Neural progenitor cell (in vitro differentiated cells): ENCODE measurements around the gene TEX2. TPM values are rescaled to one million over a fixed set of nuclear protein-coding genes. Genes with fewer than 3 reads are reported as not detected.

ENCODE experiments used
- DNase-seq: peaks from one replicate; pipeline ENCODE4 v3.0.0-alpha.2; 2016; ENCODE audit warnings: low spot score
- H2AFZ ChIP-seq: fragments of 200-600 bp; sonication (generic); replicated peaks from 2 replicates; pipeline ENCODE4 v1.6.1; 2016; ENCODE audit warnings: antibody characterized with exemption
- H3F3A ChIP-seq: fragments of 200-600 bp; sonication (generic); 2 replicates; pipeline ENCODE4 v1.6.1; 2016; ENCODE audit warnings: antibody characterized with exemption, low read depth
- H3K27ac ChIP-seq: fragments of 200-600 bp; sonication (generic); 2 replicates; pipeline ENCODE4 v1.5.1; 2016; ENCODE audit warnings: mild to moderate bottlenecking
- H3K27me3 ChIP-seq: fragments of 200-600 bp; sonication (generic); 2 replicates; pipeline ENCODE4 v1.6.1; 2016; ENCODE audit warnings: mild to moderate bottlenecking, moderate library complexity
- H3K36me3 ChIP-seq: fragments of 200-600 bp; sonication (generic); 2 replicates; pipeline ENCODE4 v1.5.1; 2016
- H3K4me1 ChIP-seq: fragments of 200-600 bp; sonication (generic); 2 replicates; pipeline ENCODE4 v1.6.1; 2016; ENCODE audit warnings: mixed run types
- H3K4me2 ChIP-seq: fragments of 200-600 bp; sonication (generic); 2 replicates; pipeline ENCODE4 v1.6.1; 2016
- H3K4me3 ChIP-seq: fragments of 200-600 bp; sonication (generic); 2 replicates; pipeline ENCODE4 v1.5.1; 2016
- H3K79me2 ChIP-seq: fragments of 200-600 bp; sonication (generic); 2 replicates; pipeline ENCODE4 v1.6.1; 2016; ENCODE audit warnings: low read depth
- H3K9ac ChIP-seq: fragments of 200-600 bp; sonication (generic); 2 replicates; pipeline ENCODE4 v1.6.1; 2016
- H3K9me3 ChIP-seq: fragments of 200-600 bp; sonication (generic); 2 replicates; pipeline ENCODE4 v1.5.1; 2016; ENCODE audit warnings: low read depth
- H4K20me1 ChIP-seq: fragments of 200-600 bp; sonication (generic); 2 replicates; pipeline ENCODE4 v1.6.1; 2016; ENCODE audit warnings: low read depth
- H3K27ac Mint-ChIP-seq: 3 replicates; pipeline ENCODE4 v1.8.0; 2021; ENCODE audit warnings: mixed read lengths
- H3K27me3 Mint-ChIP-seq: 2 replicates; pipeline ENCODE4 v1.8.0; 2022; ENCODE audit warnings: low read depth, mild to moderate bottlenecking, inconsistent platforms, moderate library complexity, mixed read lengths; ENCODE audit not compliant: insufficient read depth
- H3K36me3 Mint-ChIP-seq: 3 replicates; pipeline ENCODE4 v1.8.0; 2021; ENCODE audit warnings: mixed read lengths
- H3K4me1 Mint-ChIP-seq: 3 replicates; pipeline ENCODE4 v1.8.0; 2021; ENCODE audit warnings: mixed read lengths
- H3K4me3 Mint-ChIP-seq: 3 replicates; pipeline ENCODE4 v1.8.0; 2021; ENCODE audit warnings: mild to moderate bottlenecking, moderate library complexity, mixed read lengths
- H3K9me3 Mint-ChIP-seq: 3 replicates; pipeline ENCODE4 v1.8.0; 2020; ENCODE audit warnings: mixed read lengths
- CTCF ChIP-seq: fragments of 200-600 bp; sonication (generic); IDR thresholded peaks from 2 replicates; pipeline ENCODE4 v1.5.1; 2017; ENCODE audit warnings: antibody characterized with exemption, mild to moderate bottlenecking
- EZH2 ChIP-seq: fragments of 200-600 bp; sonication (generic); IDR thresholded peaks from 2 replicates; pipeline ENCODE4 v1.6.1; 2017; ENCODE audit warnings: antibody characterized with exemption, mild to moderate bottlenecking, moderate library complexity
- EZH2phosphoT487 ChIP-seq: fragments of 200-600 bp; sonication (generic); IDR thresholded peaks from 2 replicates; pipeline ENCODE4 v1.6.1; 2017; ENCODE audit warnings: antibody characterized with exemption
- total RNA-seq: library from RNA; depleted of rRNA; stranded (reverse); fragments of >200 nt; gene quantifications from 2 replicates; pipeline ENCODE4 v1.2.3, GENCODE V29; 2015; ENCODE audit warnings: low replicate concordance

The TEX2 gene
- total RNA-seq, 1 donor from 2014 or later: 10.6 TPM

- H3K36me3 ChIP-seq: no peaks in the 10 kb centered on the region
- Mint-ChIP-seq H3K9me3 (no peaks in the 10 kb centered on the region), H3K4me1 (peaks cover 19% of the 10 kb centered on the region), H3K27me3 (no peaks in the 10 kb centered on the region), H3K36me3 (no peaks in the 10 kb centered on the region), H3K4me3 (no peak overlapping the region), H3K27ac (no peak overlapping the region)
- H3K4me3 ChIP-seq: no peak overlapping the region
- H3K4me1 ChIP-seq: peaks cover 28% of the 10 kb centered on the region
- H3K9me3 ChIP-seq: no peaks in the 10 kb centered on the region
- H3K27me3 ChIP-seq: no peaks in the 10 kb centered on the region
- TF ChIP-seq EZH2phosphoT487: no peak
- TF ChIP-seq CTCF: no peak
- TF ChIP-seq EZH2: no peak
- no peaks in the 10 kb centered on the region for H4K20me1 ChIP-seq
- no peak overlapping the region for H2AFZ ChIP-seq
- H3K4me2 ChIP-seq: no peak overlapping the region
- no peaks in the 10 kb centered on the region for H3F3A ChIP-seq
- DNase-seq: no peak
- no peak overlapping the region for H3K9ac ChIP-seq
- H3K79me2 ChIP-seq: peaks cover 81% of the 10 kb centered on the region
- H3K27ac ChIP-seq: no peak overlapping the region
Observed at GRCh38 chr17:64245218-64246145, 17.6 kb downstream of the TEX2 start.

DNA sequence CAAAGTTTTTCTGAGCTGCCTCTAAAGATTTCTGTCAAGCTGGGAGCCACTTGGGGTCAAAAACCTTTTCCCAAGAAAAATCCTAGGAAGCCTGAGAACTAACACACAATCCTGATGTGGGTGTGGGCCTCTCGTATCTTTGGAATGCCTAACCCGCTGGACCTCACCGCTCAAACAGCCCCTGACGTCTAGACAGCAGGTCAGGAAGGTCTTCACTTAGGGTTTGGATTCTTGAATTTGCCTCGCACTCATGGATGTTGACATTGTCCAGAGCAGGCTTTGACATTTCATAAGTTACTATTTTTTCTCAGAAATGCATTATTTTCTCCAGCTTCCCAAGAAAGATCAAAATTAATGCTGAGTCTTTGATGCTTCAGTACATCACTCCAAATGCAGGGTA lies 18.9 kb downstream of the TEX2 start:
- Histone ChIP-seq H3K79me2 (peaks cover 78% of the 10 kb centered on the region), H3F3A (no peaks in the 10 kb centered on the region), H3K4me1 (peaks cover 31% of the 10 kb centered on the region), H3K27me3 (no peaks in the 10 kb centered on the region), H3K4me3 (no peak overlapping the region), H3K4me2 (no peak overlapping the region), H2AFZ (no peak overlapping the region), H3K36me3 (no peaks in the 10 kb centered on the region), H3K9me3 (no peaks in the 10 kb centered on the region), H3K9ac (no peak overlapping the region), H3K27ac (no peak overlapping the region), H4K20me1 (no peaks in the 10 kb centered on the region)
- Mint-ChIP-seq H3K36me3 (no peaks in the 10 kb centered on the region), H3K4me3 (no peak overlapping the region), H3K4me1 (peaks cover 26% of the 10 kb centered on the region), H3K27ac (no peak overlapping the region), H3K27me3 (no peaks in the 10 kb centered on the region), H3K9me3 (no peaks in the 10 kb centered on the region)
- DNase-seq: no peak
- no peak for TF ChIP-seq CTCF
- TF ChIP-seq EZH2phosphoT487: no peak
- no peak for TF ChIP-seq EZH2

- Mint-ChIP-seq H3K36me3 (no peaks in the 10 kb centered on the region), H3K27me3 (no peaks in the 10 kb centered on the region), H3K4me3 (no peak overlapping the region), H3K27ac (no peak overlapping the region), H3K9me3 (no peaks in the 10 kb centered on the region), H3K4me1 (peaks cover 29% of the 10 kb centered on the region)
- Histone ChIP-seq H3K4me2 (no peak overlapping the region), H3K4me3 (no peak overlapping the region), H3K79me2 (peaks cover 78% of the 10 kb centered on the region), H3K4me1 (peaks cover 38% of the 10 kb centered on the region), H3K36me3 (no peaks in the 10 kb centered on the region), H2AFZ (no peak overlapping the region), H3K27me3 (no peaks in the 10 kb centered on the region), H4K20me1 (no peaks in the 10 kb centered on the region), H3K9me3 (no peaks in the 10 kb centered on the region), H3K27ac (no peak overlapping the region), H3F3A (no peaks in the 10 kb centered on the region), H3K9ac (no peak overlapping the region)
- DNase-seq: no peak
- TF ChIP-seq EZH2: no peak
- TF ChIP-seq CTCF: no peak
- no peak for TF ChIP-seq EZH2phosphoT487
Observed at GRCh38 chr17:64243340-64243739, 19.7 kb downstream of the TEX2 start.
